ENCODE data around the gene PARP16.

The PARP16 gene

GRCh38 chr15:65209701-65210643, 76.7 kb downstream of the PARP16 start:
- Histone ChIP-seq H3K27ac (no peak overlapping the region), H3K9me3 (ENCODE audit: severe bottlenecking) (no peaks in the 10 kb centered on the region), H3K4me3 (ENCODE audit: low read depth, low read length) (no peak overlapping the region), H3K36me3 (no peaks in the 10 kb centered on the region), H3K27me3 (ENCODE audit: insufficient read depth, low read depth, severe bottlenecking) (no peaks in the 10 kb centered on the region)
- TF ChIP-seq CTCF (IDR thresholded peaks at IDR 0.05; ENCODE audit: low read depth, low read length) = no peak
- no peak for DNase-seq

DNA sequence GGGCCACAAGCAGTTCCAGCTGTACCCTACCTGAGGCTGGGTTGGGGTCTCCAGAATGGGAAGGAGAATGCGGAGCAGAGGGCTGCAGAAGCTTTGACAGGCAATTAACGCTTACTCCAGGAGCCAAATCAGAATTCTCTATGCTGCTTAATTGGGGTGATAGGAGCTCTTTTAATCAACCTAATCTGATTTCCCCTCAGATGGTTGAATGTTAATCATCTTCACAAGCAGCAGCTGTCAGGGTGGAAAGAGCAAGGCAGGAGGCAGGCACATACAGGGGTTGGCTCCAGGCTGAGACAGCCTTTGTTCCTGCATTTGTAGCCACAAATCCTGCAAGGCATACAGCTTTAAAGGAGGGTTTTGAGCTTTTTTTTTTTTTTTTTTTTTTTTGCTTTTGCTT, 78.0 kb downstream of the PARP16 start:
- peak; percentile 55 for DNase-seq
- Histone ChIP-seq H3K9me3 (ENCODE audit: severe bottlenecking) (no peaks in the 10 kb centered on the region), H3K4me3 (ENCODE audit: low read depth, low read length) (no peak overlapping the region), H3K27ac (peak overlapping the region; percentile 30), H3K36me3 (no peaks in the 10 kb centered on the region), H3K27me3 (ENCODE audit: insufficient read depth, low read depth, severe bottlenecking) (no peaks in the 10 kb centered on the region)
- TF ChIP-seq CTCF (IDR thresholded peaks at IDR 0.05; ENCODE audit: low read depth, low read length) = no peak
